ENCODE data around the gene GYG1.

Gene GYG1

DNA sequence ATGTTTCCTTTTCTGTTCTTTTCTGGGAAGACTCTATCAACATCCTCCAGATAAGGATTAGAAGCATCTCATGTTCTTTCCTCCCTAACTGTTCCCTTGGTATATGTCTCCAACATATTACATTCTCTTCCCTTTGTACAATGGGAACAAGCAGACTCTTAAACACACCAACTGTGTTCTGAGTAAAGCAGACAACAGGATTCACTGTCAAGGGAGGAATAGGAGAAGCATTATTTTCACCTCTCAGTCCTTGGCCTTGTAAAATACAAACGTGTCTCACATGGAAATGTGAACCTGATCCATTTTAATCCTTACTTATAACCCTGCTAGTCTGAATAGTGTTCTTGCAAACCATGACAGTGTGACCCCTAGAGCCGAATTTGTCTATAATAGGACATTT lies 19.6 kb downstream of the GYG1 start:
- TF ChIP-seq, protein P1, sequence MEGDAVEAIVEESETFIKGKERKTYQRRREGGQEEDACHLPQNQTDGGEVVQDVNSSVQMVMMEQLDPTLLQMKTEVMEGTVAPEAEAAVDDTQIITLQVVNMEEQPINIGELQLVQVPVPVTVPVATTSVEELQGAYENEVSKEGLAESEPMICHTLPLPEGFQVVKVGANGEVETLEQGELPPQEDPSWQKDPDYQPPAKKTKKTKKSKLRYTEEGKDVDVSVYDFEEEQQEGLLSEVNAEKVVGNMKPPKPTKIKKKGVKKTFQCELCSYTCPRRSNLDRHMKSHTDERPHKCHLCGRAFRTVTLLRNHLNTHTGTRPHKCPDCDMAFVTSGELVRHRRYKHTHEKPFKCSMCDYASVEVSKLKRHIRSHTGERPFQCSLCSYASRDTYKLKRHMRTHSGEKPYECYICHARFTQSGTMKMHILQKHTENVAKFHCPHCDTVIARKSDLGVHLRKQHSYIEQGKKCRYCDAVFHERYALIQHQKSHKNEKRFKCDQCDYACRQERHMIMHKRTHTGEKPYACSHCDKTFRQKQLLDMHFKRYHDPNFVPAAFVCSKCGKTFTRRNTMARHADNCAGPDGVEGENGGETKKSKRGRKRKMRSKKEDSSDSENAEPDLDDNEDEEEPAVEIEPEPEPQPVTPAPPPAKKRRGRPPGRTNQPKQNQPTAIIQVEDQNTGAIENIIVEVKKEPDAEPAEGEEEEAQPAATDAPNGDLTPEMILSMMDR (conservative IDR thresholded peaks at IDR 0.05; ENCODE audit: low read depth), result no peak
- ChIA-PET POLR2A (ENCODE audit: low non-redundant PET) (no interaction called here), CTCF (no interaction called here)
- no peak for DNase-seq (ENCODE audit: low spot score)
- H3K27ac ChIP-seq, result no peak overlapping the region

DNA sequence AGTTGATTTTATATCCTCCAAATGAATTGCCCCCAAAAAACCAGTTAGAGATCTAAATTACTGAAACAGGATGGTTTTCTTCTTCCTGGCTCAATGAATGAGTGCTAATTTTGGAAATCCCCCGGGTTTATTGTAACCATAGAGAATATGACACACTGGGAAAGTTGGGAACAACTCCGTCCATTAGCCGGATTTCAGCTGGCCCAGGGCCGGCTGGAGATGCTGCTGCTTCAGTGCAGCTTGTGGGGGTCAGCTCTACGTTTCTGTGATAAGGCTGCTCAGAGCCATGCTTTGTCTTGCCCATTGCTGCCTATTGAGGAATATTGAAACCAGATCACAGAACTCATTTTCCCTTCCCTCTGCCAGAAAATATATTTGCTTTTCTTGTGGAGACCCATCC lies 20.3 kb downstream of the GYG1 start:
- ChIA-PET POLR2A (ENCODE audit: low non-redundant PET) (no interaction called here), CTCF (no interaction called here)
- no peak for DNase-seq (ENCODE audit: low spot score)
- H3K27ac ChIP-seq, result no peak overlapping the region
- TF ChIP-seq, protein P1 (conservative IDR thresholded peaks at IDR 0.05; ENCODE audit: low read depth), result no peak

DNA sequence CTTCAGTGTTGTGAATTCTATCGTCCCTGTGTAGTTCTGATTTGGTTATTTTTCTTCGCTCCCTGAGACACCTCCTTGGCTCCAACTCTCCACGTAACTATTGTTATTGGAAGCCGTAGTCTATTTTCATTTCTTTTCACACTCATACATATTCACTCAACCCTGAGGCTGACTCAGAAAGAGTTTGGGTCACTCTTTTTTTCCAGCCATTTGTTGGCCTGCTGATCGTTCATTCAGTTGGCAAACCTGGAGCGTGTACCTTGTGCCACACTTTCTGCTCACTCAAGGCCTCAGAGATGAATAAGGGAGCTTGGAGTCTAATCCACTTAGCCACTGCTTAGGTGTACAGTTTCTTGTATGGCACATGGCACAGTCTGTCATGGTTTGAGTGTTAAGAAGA lies 22.4 kb downstream of the GYG1 start:
- TF ChIP-seq, protein P1 (conservative IDR thresholded peaks at IDR 0.05; ENCODE audit: low read depth), result no peak
- CTCF ChIA-PET, result no interaction called here
- H3K27ac ChIP-seq, result no peak overlapping the region
- no peak for DNase-seq (ENCODE audit: low spot score)
- POLR2A ChIA-PET (ENCODE audit: low non-redundant PET), result no interaction called here

DNA sequence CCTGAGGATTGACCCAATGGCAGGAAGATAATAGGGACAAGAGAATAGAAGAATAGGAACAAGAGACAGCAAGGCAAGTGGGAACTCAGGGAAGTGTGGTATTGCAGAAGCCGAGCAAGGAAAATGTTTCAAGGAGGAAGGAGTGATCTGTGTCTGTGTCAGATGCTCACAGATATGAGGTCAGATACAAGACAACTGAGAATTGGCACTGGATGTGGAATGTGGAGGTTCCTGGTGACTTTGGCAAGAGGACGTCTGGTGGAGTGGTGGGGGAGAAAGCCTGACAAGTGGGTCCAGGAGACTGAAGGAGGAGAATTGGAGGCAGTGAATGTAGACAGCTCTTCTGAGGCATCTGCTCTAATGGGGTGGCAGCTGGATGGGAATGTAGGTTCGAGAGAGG lies 24.1 kb downstream of the GYG1 start:
- TF ChIP-seq, protein P1 (conservative IDR thresholded peaks at IDR 0.05; ENCODE audit: low read depth), result no peak
- DNase-seq (ENCODE audit: low spot score), result no peak
- CTCF ChIA-PET, result no interaction called here
- no peak overlapping the region for H3K27ac ChIP-seq
- POLR2A ChIA-PET (ENCODE audit: low non-redundant PET), result no interaction called here

DNA sequence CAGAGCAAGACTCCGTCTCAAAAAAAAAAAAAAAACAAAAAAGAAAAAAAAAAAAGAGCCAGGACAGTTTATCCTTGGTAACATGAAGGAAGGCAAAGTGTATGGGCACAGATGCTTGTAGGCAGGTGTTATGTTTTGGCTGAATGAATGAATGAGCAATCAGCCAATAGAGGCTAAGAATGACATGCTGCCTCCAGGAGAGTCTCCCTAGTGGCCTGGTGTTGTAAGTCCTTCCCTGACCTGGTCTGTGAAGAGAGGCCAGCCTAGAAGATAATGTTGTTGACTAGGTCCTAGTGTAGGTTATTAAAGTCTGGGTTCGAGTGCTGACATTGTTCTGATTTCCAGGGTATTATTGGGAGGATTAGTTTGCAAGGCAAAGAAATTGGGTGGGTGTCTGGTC lies 24.9 kb downstream of the GYG1 start:
- no peak for DNase-seq (ENCODE audit: low spot score)
- CTCF ChIA-PET, result no interaction called here
- H3K27ac ChIP-seq, result no peak overlapping the region
- TF ChIP-seq, protein P1 (conservative IDR thresholded peaks at IDR 0.05; ENCODE audit: low read depth), result no peak
- POLR2A ChIA-PET (ENCODE audit: low non-redundant PET), result no interaction called here

DNA sequence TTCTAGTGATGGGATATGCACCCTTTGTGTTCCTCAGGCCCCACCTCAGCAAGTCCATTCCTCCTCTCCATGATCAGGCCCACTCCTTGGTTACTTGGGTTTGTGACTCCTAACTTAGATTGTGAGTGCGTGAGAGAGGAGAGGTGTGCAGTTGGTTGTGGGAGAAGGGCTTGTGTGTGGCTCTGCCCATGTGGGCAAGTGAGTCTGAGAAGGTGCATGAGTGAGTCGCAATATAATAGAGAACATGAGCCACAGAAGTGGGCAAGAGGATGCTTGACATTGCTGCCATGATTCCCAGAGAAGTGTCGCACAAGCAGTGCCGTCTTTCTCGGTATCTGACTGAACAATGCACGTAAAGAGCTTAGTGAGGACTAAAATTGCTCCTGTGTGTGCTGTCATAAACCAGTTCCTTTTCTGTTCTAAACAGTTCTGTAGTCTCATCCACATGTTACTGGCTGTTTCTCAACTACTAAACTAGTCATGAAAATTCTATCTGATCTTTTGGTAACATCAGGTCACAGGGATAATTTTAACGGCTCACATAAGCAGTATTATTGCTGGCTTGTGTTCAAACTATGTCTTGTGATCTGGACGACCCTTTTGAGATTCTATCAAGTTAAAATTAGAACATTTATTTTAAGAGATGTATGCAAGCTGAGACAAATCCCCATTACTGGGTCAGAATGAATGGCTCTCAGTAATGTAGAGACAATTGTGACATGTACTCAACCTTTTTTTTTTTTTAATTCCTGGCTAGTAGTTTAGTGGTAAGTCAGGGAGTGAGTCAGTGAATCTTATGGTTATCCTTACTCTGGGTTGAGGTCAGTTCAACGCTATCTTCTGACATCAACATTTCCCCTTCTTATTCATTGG lies 25.6 kb downstream of the GYG1 start:
- TF ChIP-seq, protein P1 (conservative IDR thresholded peaks at IDR 0.05; ENCODE audit: low read depth), result no peak
- H3K27ac ChIP-seq, result no peak overlapping the region; the same call in 1 of the 2 replicates
- DNase-seq (ENCODE audit: low spot score), result peak; percentile 41
- POLR2A ChIA-PET (ENCODE audit: low non-redundant PET), result no interaction called here
- CTCF ChIA-PET, result no interaction called here

Data from RWPE1 (cell line).